Middle frontal gyrus (tissue), 1 donor: ENCODE measurements around the gene ACBD6.
A peak's percentile ranks its signal among the peaks of the same experiment; 100 is the strongest.

ENCODE experiments used
- DNase-seq: peaks from one replicate; pipeline ENCODE4 v3.0.0-alpha.2; 2015; ENCODE audit warnings: low spot score; ENCODE audit errors: extremely low spot score

Gene ACBD6

DNA sequence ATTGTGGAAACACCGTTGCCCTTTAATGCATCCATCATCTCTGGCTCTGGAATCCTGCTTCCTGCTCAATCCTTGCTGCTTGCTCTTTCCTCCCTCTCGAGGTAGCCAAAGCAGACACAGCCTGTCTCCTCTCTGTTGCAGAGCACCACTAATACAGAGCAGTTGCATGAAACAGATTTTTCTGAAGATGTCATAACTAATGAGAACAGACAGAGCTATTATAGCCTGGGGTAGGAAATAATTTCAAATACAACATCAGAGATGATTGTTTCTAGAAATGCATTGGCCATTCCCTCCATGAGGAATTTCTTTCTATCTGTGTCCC is 23.3 kb upstream of the ACBD6 start:
- DNase-seq = no peak

DNA sequence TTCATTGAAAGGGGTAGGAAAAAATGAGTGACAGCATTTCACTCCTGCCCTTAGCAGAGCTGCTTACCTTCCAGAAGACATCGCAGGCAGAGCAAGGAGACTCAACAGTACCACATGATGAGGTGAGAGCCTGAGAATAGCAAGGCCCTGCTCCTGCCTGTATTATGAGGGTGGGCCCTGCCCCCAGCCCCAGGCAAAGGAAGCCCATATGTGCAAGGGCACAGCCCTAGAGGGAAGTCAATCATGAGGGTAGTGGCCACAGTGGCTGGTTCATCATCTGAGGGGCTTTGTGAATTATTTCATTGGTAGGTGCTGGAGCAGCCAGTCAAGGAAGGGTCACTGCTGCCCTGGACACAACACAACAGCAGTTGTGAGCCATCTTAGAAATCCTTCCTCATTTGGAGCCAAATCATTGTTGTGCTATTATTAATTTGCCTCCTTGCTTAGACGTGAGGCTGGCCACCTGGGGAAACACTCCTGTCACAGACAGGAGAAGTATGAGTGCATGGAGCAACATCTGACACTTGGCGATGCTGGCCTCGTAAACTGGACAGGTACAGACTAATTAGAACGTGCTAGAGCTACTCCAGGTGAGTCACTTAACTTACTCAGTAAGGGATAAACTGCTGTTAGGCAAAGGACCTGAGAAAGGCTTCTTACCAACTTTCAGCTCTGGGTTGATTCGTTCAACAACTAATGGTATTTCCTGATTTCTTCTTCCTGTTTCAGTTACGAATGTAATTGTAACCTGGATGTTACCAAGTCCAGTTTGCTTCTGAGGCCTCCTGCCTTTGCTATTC is 22.7 kb upstream of the ACBD6 start:
- no peak for DNase-seq

DNA sequence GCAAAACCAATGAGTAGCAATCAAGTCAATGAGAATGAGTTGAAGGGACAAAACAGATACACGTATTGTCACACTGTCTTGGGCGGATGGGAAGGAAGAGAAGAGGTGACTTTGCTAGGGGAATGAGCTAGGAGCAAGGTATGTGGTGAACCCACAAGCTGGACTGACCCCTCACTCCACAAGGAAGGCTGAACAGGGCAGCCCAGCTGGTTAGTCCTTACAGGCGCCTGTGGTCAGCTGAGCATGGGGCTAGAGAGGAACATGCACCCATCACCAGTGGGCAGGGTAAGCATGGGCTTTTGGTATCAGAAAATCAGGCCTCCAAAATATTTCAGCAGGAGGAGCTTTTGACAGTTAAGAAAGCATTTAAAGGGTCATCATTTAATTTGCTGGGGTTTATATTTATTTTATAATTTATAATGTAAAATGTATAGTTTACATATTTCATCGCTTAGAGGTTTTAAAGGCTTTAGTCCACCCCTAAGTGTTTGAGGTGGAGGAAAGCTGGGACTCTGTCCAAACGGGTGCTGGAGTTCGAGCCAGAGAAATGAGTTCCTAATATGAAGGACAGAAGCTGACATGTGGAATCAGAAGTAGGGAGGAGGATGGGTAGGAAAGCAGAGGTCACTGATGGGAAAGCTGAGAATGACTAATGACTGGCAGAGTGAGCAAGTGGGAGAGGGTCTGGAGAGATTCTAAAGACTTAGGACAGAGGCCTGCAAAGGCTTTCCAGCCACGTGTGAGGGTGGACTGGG is 22.0 kb upstream of the ACBD6 start:
- DNase-seq = no peak

DNA sequence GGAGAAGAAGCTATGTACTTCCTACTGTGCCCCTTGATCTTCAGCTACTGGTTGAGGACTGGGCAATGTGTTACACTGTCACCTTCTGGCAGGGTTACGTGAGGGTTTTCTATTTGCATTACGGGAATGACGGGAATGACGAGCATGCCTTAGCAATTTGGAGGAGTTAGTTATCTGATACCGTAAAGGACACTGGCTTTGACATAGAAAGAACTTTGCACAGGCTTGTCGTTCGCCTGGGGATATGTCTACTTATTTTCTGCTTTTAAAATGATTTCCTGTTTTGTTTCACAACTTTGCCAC is 19.8 kb upstream of the ACBD6 start:
- DNase-seq = no peak

DNA sequence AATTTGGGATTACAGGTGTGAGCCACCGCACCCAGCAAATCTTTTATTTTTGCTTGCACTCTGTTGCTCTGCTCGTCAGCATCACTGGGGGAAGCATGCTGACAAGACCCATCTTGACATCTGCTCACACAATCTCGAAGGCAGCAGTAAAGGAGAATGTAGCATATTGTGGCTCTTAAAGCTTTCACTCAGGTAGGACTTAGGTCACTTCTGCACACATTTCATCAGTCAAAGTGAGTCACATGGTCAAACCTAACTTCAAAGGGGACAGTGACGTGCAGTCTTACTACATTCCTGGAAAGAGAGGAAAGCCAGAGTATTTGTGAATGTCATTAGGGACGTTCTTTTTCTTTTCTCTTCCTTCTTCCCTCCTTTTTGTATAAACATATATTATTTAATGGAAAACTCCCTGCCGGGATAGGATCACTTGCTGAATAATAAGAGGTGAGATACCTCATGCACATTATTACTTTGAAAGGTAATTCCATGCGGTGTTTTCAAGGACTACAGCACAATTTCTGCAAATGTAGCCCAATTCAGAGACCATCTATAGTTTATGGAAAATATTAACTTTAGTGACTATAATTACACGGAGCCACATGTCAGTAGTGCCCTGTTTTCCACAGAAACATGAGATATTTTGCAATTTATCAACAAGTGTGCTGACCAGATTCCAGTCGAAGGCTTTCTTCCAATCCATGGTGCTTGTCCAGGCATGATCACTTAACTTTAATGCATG is 19.3 kb upstream of the ACBD6 start:
- no peak for DNase-seq

DNA sequence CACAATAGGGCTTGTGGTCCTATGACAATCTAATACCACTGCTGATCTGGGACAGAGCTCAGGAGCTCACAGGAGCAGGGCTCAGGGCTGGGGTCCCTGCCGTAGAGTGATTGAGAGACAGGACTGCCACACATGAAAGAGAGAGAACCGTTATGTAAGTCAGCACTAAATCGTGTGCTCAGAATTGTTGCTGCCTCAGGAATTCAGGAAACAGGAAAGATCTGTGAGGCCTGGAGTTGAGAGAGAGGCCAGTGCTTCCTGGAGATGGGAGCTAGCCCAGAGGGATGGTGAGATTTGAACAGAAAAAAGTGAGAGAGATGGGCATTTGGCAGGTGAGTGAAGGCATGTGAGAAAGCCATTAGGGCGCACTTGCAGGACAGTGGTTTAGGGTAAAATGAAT is 17.5 kb upstream of the ACBD6 start:
- DNase-seq = no peak

DNA sequence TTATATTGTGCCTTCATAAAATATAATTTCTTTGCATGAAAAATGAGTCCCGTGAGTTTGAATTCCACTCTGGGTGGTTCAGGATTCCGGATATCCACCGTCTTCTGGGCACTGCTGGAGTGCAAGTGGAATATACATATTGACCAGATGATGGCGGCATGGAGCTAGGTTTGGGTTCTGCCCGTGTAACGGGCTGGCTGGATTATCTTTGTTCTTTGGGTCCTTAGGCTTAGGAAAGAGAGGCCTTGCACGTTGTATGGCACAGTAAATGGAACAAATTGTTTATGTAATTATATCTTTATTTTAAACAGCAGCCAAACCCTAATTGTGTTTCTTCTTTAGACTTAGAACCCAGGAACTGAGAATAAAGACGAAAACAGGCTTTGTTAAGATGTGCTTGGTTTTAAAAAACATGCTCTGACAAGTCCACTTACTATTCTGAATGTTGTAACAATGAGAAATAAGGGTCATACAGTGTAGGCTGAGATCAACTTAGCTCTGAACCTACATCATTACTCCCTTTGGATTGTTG is 13.5 kb upstream of the ACBD6 start:
- peak; percentile 76 for DNase-seq

DNA sequence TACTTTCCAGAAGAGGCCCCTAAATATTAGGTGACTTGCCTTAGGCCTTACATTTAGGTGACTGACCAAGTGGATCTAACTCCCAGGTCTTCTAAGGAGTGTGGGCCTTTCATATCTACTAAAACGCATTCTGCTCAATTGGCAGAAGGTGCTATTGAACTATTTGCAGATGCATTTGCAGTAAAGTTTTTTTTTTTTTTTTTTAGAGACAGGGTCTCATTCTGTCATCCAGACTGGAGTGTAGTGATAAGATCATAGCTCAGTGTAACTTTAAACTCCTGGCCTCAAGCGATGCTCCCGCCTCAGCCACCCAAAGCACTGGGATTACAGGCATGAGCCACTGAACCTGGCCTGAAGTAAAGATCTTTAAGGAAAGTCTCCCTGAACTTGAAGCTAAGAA is 13.0 kb upstream of the ACBD6 start:
- no peak for DNase-seq

DNA sequence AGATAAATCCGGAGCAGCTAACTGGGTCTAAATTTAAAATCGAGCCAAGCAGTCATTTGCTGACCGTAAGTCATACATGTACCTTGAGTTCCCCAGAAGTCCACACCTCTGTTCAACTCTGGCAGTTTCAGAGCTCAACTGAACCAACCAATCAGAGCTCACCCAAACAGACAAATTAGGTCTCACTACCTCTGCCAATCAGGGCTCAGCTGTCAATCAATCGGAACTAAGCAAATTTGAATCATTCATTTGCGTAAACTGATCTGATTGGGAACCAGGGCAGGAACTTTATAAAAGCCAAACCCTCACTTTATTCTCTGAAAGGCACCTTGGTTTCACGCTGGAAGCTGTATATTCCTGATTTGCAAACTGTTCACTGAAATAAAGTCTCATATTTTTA is 11.2 kb upstream of the ACBD6 start:
- no peak for DNase-seq

DNA sequence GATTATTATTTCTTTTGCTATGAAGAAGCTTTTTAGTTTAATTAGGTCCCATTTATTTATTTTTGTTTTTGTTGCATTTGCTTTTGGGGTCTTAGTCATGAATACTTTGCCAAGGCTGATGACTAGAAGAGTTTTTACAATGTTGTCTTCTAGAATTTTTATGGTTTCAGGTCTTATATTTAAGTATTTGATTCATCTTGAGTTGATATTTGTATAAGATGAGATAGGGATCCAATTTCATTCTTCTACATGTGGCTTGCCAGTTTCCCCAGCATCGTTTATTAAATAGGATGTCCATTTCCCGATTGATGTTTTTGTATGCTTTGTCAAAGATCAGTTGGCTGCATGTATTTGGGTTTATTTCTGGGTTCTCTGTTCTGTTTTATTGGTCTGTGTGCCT is 8.5 kb upstream of the ACBD6 start:
- no peak for DNase-seq

DNA sequence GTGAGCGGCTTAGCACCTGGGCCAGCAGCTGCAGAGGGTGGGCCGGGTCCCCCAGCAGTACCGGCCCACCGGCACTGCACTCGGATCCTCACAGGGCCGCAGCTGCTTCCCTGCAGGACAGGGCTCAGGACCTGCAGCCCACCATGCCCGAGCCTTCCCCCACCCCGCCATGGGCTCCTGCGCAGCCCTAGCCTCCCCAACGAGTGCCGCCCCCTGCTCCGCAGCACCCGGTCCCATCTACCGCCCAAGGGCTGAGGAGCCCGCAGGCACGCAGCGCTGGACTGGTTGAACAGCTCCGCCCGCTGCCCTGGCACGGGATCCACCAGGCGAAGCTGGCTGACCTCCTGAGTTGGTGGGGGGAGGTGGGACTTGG is 6.3 kb upstream of the ACBD6 start:
- DNase-seq = no peak

DNA sequence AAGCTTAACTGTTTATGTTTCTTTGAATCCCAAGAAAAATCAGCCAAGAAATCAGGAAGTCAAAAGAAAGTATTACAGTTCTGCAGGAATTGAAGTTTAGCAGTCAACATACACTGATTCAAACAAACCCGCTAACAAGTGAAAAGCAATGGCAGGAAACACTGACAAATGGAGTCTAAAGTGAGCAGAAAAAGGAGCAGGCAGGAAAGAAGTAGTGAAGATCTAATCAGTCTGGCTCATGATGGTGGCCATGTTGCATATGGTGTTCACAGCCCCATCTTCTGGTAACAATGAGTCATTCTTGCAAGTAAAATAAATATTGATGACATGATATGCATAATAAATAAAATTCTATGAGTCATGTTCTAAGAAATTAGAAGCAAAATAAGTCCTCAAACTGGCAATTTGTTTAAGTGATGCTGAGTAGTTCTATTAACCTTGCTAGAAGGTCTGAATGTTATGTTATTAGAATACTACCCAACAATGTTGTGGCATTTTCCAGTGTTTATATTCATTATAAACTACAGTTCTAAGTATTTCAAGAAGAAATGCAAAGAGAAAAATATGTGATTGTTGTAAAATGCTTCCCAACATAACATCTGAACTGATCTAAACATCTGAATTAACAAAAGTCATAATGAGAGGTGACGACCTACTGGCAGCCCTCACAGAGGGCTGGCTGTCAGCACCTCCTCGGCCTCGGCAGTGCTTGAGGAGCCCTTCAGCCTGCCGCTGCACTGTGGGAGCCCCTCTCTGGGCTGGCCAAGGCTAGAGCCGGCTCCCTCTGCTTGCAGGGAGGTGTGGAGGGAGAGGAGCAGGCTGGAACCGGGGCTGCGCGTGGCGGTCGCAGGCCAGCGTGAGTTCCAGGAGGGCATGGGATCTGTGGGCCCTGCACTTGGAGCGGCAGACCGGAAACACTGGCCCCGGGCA is 5.7 kb upstream of the ACBD6 start:
- DNase-seq = no peak

DNA sequence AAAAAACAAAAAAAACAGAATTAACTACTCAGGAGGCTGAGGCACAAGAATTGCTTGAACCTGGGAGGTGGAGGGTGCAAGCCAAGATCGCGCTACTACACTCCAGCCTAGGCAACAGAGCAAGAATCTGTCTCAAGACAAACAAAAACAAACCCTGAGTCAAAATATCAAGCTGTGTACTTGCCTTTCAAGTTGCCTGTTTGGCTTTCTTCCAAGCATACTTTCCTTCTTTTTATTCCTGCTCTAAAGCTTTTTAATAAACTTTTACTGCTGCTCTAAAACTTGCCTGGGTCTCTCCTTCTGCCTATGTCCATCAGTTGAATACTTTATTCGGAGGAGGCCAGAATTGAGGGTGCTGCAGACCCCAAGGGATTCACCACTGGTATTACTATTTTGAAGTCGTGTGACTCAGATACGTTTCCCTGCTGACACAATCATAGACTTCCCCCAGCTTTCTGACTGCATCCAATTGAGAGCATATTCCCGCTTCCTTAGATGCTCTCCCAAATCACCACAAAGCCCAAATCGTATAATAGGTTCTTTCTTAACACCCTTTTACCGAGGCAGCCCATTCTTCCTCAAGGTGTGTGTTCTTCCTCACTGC is 3.5 kb upstream of the ACBD6 start:
- DNase-seq = no peak

DNA sequence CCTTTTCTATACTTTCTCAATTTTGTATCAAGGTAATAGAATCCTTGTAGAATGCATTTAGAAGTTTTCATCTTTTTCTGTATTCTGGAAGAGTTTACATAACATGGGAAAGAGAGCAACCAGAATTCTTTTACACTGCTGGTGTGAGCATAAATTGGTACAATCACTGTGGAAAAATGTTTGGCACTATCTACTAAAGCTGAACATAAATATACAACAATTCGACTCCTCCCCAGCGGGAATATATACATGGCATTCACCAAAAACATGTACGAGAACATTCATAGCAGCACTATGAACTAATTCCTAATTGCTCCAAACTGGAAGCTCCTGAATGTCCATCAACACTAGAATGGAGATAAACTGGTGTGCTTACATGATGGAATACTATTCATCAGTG is 1.8 kb upstream of the ACBD6 start:
- no peak for DNase-seq

DNA sequence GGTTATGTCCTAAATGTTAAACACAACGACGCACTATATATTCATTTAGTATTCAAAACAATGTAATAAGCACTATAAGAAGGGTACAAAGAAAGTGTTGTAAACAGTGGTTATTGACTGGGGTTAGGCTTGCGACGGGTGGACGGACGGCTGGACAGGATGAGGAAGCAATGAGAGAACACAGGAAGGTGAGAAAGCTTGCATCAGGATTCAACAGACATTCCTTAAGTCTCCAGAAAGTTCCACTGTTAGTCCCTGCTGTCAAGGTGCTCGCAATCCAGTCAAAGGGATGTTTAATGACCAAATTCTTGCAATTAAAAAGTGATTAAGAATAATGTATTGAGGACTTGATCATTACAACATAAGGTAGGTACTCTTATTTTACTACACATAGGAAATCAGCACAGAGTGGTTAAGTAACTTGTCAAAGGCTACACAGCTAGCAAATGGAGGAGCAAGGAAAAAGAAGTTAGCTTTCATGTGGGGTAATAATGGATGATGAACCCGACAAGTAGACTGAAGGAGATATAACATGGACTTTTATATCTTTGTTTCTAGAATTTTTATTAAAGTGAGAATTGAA is 994 bp upstream of the ACBD6 start:
- DNase-seq = no peak

DNA sequence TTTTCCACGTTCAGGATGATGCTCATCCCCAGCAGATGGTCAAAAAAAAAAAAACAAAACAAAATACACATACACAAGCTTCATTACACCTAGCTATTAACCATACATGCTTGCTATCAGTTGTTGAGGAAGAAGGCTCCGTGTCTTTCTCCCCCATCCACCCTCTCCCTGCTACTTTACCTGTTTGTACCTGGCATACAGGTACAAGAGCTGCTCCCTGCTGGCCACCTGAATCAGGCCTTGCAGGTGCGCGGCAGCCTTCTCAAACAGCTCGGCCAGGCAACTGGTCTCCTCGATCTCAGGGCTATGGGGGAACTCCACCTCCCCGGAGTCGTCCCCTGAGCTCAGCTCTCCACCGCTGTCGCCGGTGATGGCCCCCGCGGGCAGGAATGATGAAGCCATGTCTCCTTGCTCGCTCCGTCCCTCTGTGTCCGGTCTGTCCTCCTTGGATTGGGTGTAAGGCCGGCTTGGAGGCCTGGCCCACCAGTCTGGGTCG is 464 bp downstream of the ACBD6 start:
- no peak for DNase-seq

DNA sequence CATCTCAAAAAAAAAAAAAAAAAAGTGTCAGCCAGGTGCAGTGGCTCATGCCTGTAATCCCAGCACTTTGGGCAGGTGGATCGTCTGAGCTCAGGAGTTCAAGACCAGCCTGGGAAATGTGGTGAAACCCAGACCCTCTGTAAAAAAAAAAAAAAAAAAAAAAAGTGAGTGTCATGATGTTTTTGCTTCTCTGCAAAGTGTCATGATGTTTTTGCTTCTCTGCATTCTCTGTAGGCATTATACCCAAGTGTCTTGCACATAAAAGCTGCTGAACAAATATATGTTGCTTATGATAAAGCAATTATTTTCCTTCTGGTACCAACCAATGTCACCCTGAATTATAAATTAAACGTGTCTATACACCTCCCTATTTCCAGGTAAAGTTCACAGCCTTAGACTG is 1.7 kb downstream of the ACBD6 start:
- no peak for DNase-seq

DNA sequence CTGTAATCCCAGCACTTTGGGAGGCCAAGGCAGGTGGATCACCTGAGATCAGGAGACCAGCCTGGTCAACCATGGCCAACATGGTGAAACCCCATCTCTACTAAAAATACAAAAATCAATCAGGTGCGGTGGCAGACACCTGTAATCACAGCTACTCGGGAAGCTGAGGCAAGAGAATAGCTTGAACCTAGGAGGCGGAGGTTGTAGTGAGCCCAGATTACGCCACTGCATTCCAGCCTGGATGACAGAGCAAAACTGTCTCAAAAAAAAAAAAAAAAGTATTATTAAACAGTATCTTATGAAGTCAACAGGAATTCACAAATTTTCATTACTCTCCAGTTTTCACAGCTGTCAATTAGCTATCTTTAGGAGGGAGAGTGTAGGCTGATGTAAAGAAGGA is 3.8 kb downstream of the ACBD6 start:
- DNase-seq = no peak

DNA sequence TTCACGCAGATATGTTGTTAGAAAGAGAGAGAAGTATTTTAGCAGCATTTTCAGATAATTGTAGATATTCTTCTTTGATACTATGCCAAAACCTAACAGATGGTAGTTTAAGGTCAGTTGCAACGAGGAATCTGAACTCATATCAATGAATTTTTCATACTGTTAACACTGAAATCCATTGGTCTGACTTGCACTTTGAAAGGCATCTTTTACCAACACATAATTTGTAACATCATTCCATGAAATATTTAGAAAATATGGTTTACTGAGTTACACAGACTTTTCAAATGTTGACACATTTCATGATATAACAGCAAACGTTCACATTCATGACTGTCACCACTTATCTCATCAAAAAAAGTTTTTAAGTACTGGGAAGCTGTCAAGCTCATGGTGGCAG is 4.6 kb downstream of the ACBD6 start:
- no peak for DNase-seq

DNA sequence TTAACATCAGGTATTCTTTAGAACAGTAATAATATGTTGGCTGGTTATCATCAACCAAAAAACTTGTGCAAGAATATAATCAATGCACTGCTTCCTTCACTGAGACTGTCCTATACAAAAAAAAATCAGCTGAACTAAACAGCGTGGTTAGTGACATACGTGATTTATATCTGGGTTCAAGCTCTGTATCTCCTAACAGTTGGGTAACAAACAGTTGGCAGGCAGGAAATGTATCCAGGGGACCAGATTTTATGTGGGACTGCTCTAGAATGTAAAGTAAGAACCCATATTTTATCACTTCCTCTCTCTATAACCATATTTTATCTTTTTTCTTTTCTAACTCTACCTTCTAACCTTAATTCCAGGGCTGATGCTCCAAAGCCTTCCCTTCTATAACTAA is 8.0 kb downstream of the ACBD6 start:
- DNase-seq = no peak
